A549 (cell line): Measurements from ENCODE around the gene IL22RA2. TPM values are rescaled to one million over a fixed set of nuclear protein-coding genes. Genes with fewer than 3 reads are reported as not detected.

ENCODE experiments used
- ATAC-seq, 2 experiments: fragments of 200-7000 bp in 1 of 2; fragments of >200 bp in 1 of 2; cut with Nextera tagmentation in 1 of 2; cut with Tn5 transposase in 1 of 2; 3 replicates each; pipeline versions ENCODE4 v1.8.0 to v1.9.1; 2018 to 2020; ENCODE audit warnings: mild to moderate bottlenecking in 1 of 2, moderate library complexity in 1 of 2
- CTCF ChIA-PET: fragments of 300-600 bp; sonication (Branson Sonifier 250); formaldehyde crosslinking; extraction: SDS; loops from one replicate; lab custom pipeline; 2021; ENCODE audit warnings: antibody characterized with exemption, inconsistent platforms; lab: Yijun Ruan, JAX
- POLR2A ChIA-PET: fragments of 350-600 bp; formaldehyde crosslinking; extraction: SDS; loops from one replicate; lab custom pipeline; 2021; ENCODE audit warnings: antibody characterized with exemption, inconsistent platforms; lab: Yijun Ruan, JAX
- DNase-seq, 2 experiments: peaks; one replicate each; pipeline versions ENCODE4 v3.0.0 to v3.0.0-alpha.2; 2011 to 2016; ENCODE audit warnings: low read depth in 1 of 2, low spot score in 1 of 2
- FAIRE-seq: peaks from 2 replicates; lab custom pipeline; 2011; peaks lifted over from hg19 to GRCh38; lab: Jason Lieb, UNC
- H3K27ac ChIP-seq, 2 experiments: fragments of >200 bp; sonication (Bioruptor Twin); formaldehyde crosslinking; 3 replicates each; pipeline ENCODE4 v1.5.1; 2016 to 2017
- H3K4me1 ChIP-seq: fragments of >200 bp; sonication (Bioruptor Twin); formaldehyde crosslinking; 3 replicates; pipeline ENCODE4 v1.6.1; 2016
- H3K4me2 ChIP-seq: fragments of >200 bp; sonication (Bioruptor Twin); formaldehyde crosslinking; 3 replicates; pipeline ENCODE4 v1.6.1; 2016
- H3K4me3 ChIP-seq: fragments of >200 bp; sonication (Bioruptor Twin); formaldehyde crosslinking; 3 replicates; pipeline ENCODE4 v1.5.1; 2016
- H3K9me3 ChIP-seq: fragments of >200 bp; sonication (Bioruptor Twin); formaldehyde crosslinking; 3 replicates; pipeline ENCODE4 v1.6.1; 2016
- ATOH8 ChIP-seq: fragments of 250-450 bp; sonication (Bioruptor Pico); IDR thresholded peaks from 2 replicates; pipeline ENCODE4 v1.5.0; 2020; ENCODE audit warnings: low read depth, mild to moderate bottlenecking, moderate library complexity
- CBX8 ChIP-seq: fragments of 200-600 bp; sonication (generic); IDR thresholded peaks from 2 replicates; pipeline ENCODE4 v1.6.1; 2016
- CEBPB ChIP-seq, 2 experiments: fragments of >200 bp in 1 of 2; sonication (Bioruptor Twin) in 1 of 2; formaldehyde crosslinking in 1 of 2; IDR thresholded peaks; 2 replicates each; pipeline ENCODE4 v1.6.1; 2012 to 2016
- CHD4 ChIP-seq: fragments of 200-600 bp; sonication (generic); IDR thresholded peaks from 2 replicates; pipeline ENCODE4 v1.6.1; 2016; ENCODE audit warnings: antibody characterized with exemption, mild to moderate bottlenecking, borderline replicate concordance
- CTCF ChIP-seq: fragments of >200 bp; sonication (Bioruptor Twin); formaldehyde crosslinking; IDR thresholded peaks from 3 replicates; pipeline ENCODE4 v1.5.1; 2016
- E2F6 ChIP-seq: IDR thresholded peaks from 2 replicates; pipeline ENCODE4 v1.6.1; 2012; ENCODE audit warnings: low read depth, borderline replicate concordance
- EHF ChIP-seq: fragments of 250-450 bp; sonication (Bioruptor Pico); IDR thresholded peaks from 2 replicates; pipeline ENCODE4 v1.5.0; 2020; ENCODE audit warnings: mild to moderate bottlenecking
- ELK1 ChIP-seq: fragments of 150-350 bp; IDR thresholded peaks from 2 replicates; pipeline ENCODE4 v1.6.1; 2014; ENCODE audit warnings: low read depth, mild to moderate bottlenecking, low read length
- EP300 ChIP-seq, 2 experiments: fragments of >200 bp; sonication (Bioruptor Twin); formaldehyde crosslinking; IDR thresholded peaks; 2 replicates in 1 of 2; 3 replicates in 1 of 2; pipeline ENCODE4 v1.6.1; 2016 to 2017
- GATA3 ChIP-seq: IDR thresholded peaks from 2 replicates; pipeline ENCODE4 v1.6.1; 2012; ENCODE audit warnings: borderline replicate concordance
- HMGXB4 ChIP-seq: fragments of 250-450 bp; sonication (Bioruptor Pico); IDR thresholded peaks from 2 replicates; pipeline ENCODE4 v1.5.0; 2021; ENCODE audit warnings: mild to moderate bottlenecking, moderate library complexity, borderline replicate concordance
- HOXB5 ChIP-seq: fragments of 250-450 bp; sonication (Bioruptor Pico); IDR thresholded peaks from 2 replicates; pipeline ENCODE4 v1.5.0; 2020; ENCODE audit warnings: mild to moderate bottlenecking, moderate library complexity
- JUN ChIP-seq, 2 experiments: fragments of >200 bp; sonication (Bioruptor Twin); formaldehyde crosslinking; IDR thresholded peaks; 2 replicates in 1 of 2; 3 replicates in 1 of 2; pipeline ENCODE4 v1.6.1; 2016 to 2017
- MAFK ChIP-seq: fragments of 450-650 bp; IDR thresholded peaks from 2 replicates; pipeline ENCODE4 v1.6.1; 2014; ENCODE audit not compliant: partially characterized antibody
- MYC ChIP-seq: IDR thresholded peaks from 2 replicates; pipeline ENCODE4 v1.6.1; 2012; ENCODE audit warnings: mild to moderate bottlenecking, inconsistent platforms, low read length, improper control_type of control experiment, borderline replicate concordance
- NFE2L2 ChIP-seq: fragments of 150-350 bp; conservative IDR thresholded peaks from 2 replicates; pipeline ENCODE4 v1.6.1; 2014; ENCODE audit warnings: low read length
- NPAS2 ChIP-seq: fragments of 250-450 bp; sonication (Bioruptor Pico); IDR thresholded peaks from 2 replicates; pipeline ENCODE4 v1.8.0; 2022; ENCODE audit warnings: mild to moderate bottlenecking, moderate library complexity, borderline replicate concordance
- PBX3 ChIP-seq: IDR thresholded peaks from 2 replicates; pipeline ENCODE4 v1.6.1; 2012
- PHF8 ChIP-seq: fragments of 200-600 bp; sonication (generic); IDR thresholded peaks from 2 replicates; pipeline ENCODE4 v1.6.1; 2016; ENCODE audit warnings: low read depth, mild to moderate bottlenecking, antibody characterized with exemption, moderate library complexity, borderline replicate concordance
- POLR2A ChIP-seq: IDR thresholded peaks from 2 replicates; pipeline ENCODE4 v1.6.1; 2012; ENCODE audit warnings: mild to moderate bottlenecking, low read length
- RFX5 ChIP-seq: fragments of 450-650 bp; IDR thresholded peaks from 2 replicates; pipeline ENCODE4 v1.7.1; 2014; ENCODE audit warnings: antibody characterized with exemption, mild to moderate bottlenecking, moderate library complexity
- RNF2 ChIP-seq: fragments of 200-600 bp; sonication (generic); IDR thresholded peaks from 2 replicates; pipeline ENCODE4 v1.6.1; 2016; ENCODE audit warnings: low read depth, mild to moderate bottlenecking, antibody characterized with exemption, moderate library complexity, borderline replicate concordance
- SMC3 ChIP-seq: fragments of >200 bp; sonication (Bioruptor Twin); formaldehyde crosslinking; IDR thresholded peaks from 3 replicates; pipeline ENCODE4 v1.6.1; 2018; ENCODE audit warnings: inconsistent platforms
- TP53 ChIP-seq: fragments of 250-450 bp; sonication (Bioruptor Pico); IDR thresholded peaks from 2 replicates; pipeline ENCODE4 v1.5.0; 2021; ENCODE audit warnings: mild to moderate bottlenecking, moderate library complexity
- ZC3H11A ChIP-seq: fragments of 450-650 bp; IDR thresholded peaks from 2 replicates; pipeline ENCODE4 v1.6.1; 2014; ENCODE audit warnings: antibody characterized with exemption, mild to moderate bottlenecking
- ZFP36 ChIP-seq: fragments of 450-650 bp; IDR thresholded peaks from 2 replicates; pipeline ENCODE4 v1.6.1; 2014; ENCODE audit warnings: borderline replicate concordance; ENCODE audit not compliant: partially characterized antibody
- ZNF302 ChIP-seq: fragments of 250-450 bp; sonication (Bioruptor Pico); IDR thresholded peaks from 2 replicates; pipeline ENCODE4 v1.9.0; 2021; ENCODE audit warnings: inconsistent platforms, mild to moderate bottlenecking, moderate library complexity
- WGBS: methylation state at CpG from one replicate; pipeline ENCODE4 v1.1.6; 2017; ENCODE audit errors: missing lambda C conversion rate; 5-methylcytosine and 5-hydroxymethylcytosine counted together
- polyA plus RNA-seq, 4 experiments: library from polyadenylated mRNA; depleted of rRNA in 3 of 4; stranded (reverse); fragments of >200 nt; fragmentation: RNase III in 1 of 4; extraction: RNeasy Plus Mini Kit Qiagen cat#74134 plus additional on column Dnase treatment in 1 of 4; gene quantifications; 2 replicates in 3 of 4; 3 replicates in 1 of 4; pipeline ENCODE4 v1.2.3, GENCODE V29; 2011 to 2017

Gene IL22RA2
- polyA plus RNA-seq, 2 of the 4 experiments (the other 2 are of a cell fraction): not detected

- no peak for TF ChIP-seq MAFK
- H3K9me3 ChIP-seq: no peaks in the 10 kb centered on the region
- peak overlapping the region; percentile 84 for H3K4me2 ChIP-seq
- peak overlapping the region; percentile 95 to 96 for H3K27ac ChIP-seq
- ChIA-PET CTCF (no interaction called here), POLR2A (no interaction called here)
- WGBS: 55% methylated on average over 6 of the region's 6 CpGs
- peaks cover 46% of the 10 kb centered on the region for H3K4me1 ChIP-seq
- FAIRE-seq: no peak
- no peak for DNase-seq
- peak; percentile 26 to 33; a peak in 3 of 6 replicates for ATAC-seq
- H3K4me3 ChIP-seq: peak overlapping the region; percentile 94
Measured at GRCh38 chr6:137219664-137220252, 46.3 kb upstream of the IL22RA2 start.

GRCh38 chr6:137218917-137219663, 45.6 kb upstream of the IL22RA2 start, which contains the start of gene IFNGR1:
Gene IFNGR1 (minus strand): TSS chr6:137219385. CDS start chr6:137219327, 58 bp downstream.
- POLR2A ChIA-PET: interaction anchor here (1.9 kb wide), 1 partner anchor 23 kb away, joined by 6 read pairs; no protein-coding TSS in a partner anchor
- no peak for FAIRE-seq
- peak; percentile 71 to 90 for DNase-seq

More at GRCh38 chr6:137218917-137219663, 45.6 kb upstream of the IL22RA2 start, which contains the start of gene IFNGR1:
- CTCF ChIA-PET: no interaction called here
- TF ChIP-seq NPAS2 (CRISPR knock-in tag) (no peak), CTCF (no peak), CBX8 (no peak), PBX3 (no peak), RNF2 (no peak), SMC3 (no peak), GATA3 (no peak), ZNF302 (no peak), ZC3H11A (no peak), NFE2L2 (no peak), PHF8 (peak; percentile 30; the same call in 1 of the 2 replicates), CHD4 (no peak), ELK1 (no peak), HMGXB4 (no peak), HOXB5 (no peak), CEBPB (IDR thresholded peaks at IDR 0.05) (0 out of 4 replicates have a peak, but pooled peaks of 1 of the 2 experiments have one; percentile 6), ZFP36 (no peak), MYC (no peak), EP300 (IDR thresholded peaks at IDR 0.05) (0 out of 5 replicates have a peak, but pooled peaks of 1 of the 2 experiments have one; percentile 13), RFX5 (no peak), ATOH8 (CRISPR knock-in tag) (no peak), E2F6 (no peak), EHF (CRISPR knock-in tag) (no peak), TP53 (CRISPR knock-in tag) (no peak), JUN (IDR thresholded peaks at IDR 0.05) (peak in 1 of 2 experiments; percentile 63; a peak in 2 of 5 replicates), POLR2A (peak; percentile 64; the same call in 1 of the 2 replicates)
- Histone ChIP-seq H3K4me1 (peaks cover 49% of the 10 kb centered on the region), H3K9me3 (no peaks in the 10 kb centered on the region), H3K4me3 (peak within 1 kb of the TSS; percentile 94), H3K4me2 (peak within 1 kb of the TSS; percentile 84), H3K27ac (peak within 1 kb of the TSS; percentile 95 to 96)
- ATAC-seq: peak; percentile 99
- WGBS: 3% methylated on average over 11 of the region's 64 CpGs
